ENCODE measurements around the gene TXNDC17. TPM values are rescaled to one million over a fixed set of nuclear protein-coding genes. Genes with fewer than 3 reads are reported as not detected.

The TXNDC17 gene
- total RNA-seq, 4 donors from 2014 or later: 85.5 to 183 (median 106) TPM

DNA sequence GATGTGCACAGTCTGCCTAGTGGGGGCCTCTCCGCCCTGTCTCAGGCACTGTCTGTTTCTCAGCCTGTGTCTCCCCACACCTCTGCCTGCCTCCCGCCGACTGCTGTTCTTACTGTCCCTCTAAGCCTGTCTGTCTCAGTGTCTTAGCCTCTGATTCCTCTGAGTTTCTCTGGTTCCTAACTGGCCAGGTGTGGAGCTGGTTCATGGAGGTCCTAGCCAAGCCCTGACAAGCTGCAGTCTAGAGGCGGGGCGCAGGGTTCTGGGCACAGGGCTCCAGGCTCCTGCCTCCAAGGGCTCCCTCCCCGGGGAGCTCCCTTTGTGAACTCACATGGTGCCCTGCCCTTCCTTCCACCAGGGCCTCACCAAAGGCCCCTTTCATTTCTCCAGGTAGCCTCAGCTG is 30.1 kb downstream of the TXNDC17 start:
- Histone ChIP-seq H3K9me3 (no peaks in the 10 kb centered on the region), H3K4me3 (no peak overlapping the region), H3K36me3 (no peaks in the 10 kb centered on the region), H3K27me3 (peaks cover 0 to 6% (median 5%) of the 10 kb centered on the region in 3 donors), H3K27ac (no peak overlapping the region), H3K4me1 (no peaks in the 10 kb centered on the region)
- in situ Hi-C loops (cut with MboI; ENCODE audit: low sequenced_read_pairs in 4 of 4) (loop anchor here in 3 of 4 donors (25.0 kb wide), 2 partner anchors 166 to 341 kb away; partner anchors contain the start of genes BCL6B (in 3 of the 3), RNASEK (in 3 of the 3) and TEKT1 (in 1 of the 3)), intact Hi-C loops (cut with DNase I; ENCODE audit: low total_unique reads) (no loop called here)
- ATAC-seq: no peak
- DNase-seq: no peak
- TF ChIP-seq POLR2A (IDR thresholded peaks at IDR 0.05): no peak
- TF ChIP-seq, protein P1, sequence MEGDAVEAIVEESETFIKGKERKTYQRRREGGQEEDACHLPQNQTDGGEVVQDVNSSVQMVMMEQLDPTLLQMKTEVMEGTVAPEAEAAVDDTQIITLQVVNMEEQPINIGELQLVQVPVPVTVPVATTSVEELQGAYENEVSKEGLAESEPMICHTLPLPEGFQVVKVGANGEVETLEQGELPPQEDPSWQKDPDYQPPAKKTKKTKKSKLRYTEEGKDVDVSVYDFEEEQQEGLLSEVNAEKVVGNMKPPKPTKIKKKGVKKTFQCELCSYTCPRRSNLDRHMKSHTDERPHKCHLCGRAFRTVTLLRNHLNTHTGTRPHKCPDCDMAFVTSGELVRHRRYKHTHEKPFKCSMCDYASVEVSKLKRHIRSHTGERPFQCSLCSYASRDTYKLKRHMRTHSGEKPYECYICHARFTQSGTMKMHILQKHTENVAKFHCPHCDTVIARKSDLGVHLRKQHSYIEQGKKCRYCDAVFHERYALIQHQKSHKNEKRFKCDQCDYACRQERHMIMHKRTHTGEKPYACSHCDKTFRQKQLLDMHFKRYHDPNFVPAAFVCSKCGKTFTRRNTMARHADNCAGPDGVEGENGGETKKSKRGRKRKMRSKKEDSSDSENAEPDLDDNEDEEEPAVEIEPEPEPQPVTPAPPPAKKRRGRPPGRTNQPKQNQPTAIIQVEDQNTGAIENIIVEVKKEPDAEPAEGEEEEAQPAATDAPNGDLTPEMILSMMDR (IDR thresholded peaks at IDR 0.05 in 4 of 5, conservative IDR thresholded peaks at IDR 0.05 in 1 of 5): no peak

DNA sequence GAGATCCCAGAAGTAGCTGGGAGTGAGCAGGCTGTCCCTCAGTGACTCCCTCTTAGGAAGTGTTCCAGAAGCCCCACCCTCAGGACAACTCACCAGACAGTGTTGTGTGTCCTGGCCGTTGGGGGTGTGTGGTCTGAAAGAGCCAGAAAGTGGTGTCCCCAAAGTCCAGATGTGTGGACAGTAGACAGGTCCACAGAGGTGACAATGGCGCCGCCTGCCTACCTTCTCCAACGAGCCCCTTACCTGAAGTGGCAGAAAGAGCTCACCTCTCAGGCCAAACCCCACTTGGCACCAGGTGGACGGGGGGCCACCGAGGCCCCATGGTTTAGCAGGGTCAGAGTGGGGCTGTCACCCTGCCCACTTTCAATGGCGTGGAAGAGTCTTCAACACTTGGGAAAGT is 30.6 kb downstream of the TXNDC17 start:
- in situ Hi-C loops (cut with MboI; ENCODE audit: low sequenced_read_pairs in 4 of 4): loop anchor here in 3 of 4 donors (25.0 kb wide), 2 partner anchors 166 to 341 kb away; partner anchors contain the start of genes BCL6B (in 3 of the 3), RNASEK (in 3 of the 3) and TEKT1 (in 1 of the 3)
- H3K36me3 ChIP-seq: no peaks in the 10 kb centered on the region
- no peaks in the 10 kb centered on the region for H3K9me3 ChIP-seq
- TF ChIP-seq POLR2A (IDR thresholded peaks at IDR 0.05): no peak
- TF ChIP-seq, protein P1 (IDR thresholded peaks at IDR 0.05 in 4 of 5, conservative IDR thresholded peaks at IDR 0.05 in 1 of 5): no peak
- no peak for ATAC-seq
- H3K27me3 ChIP-seq: peaks cover 0 to 6% (median 5%) of the 10 kb centered on the region in 3 donors
- no peak for DNase-seq
- no peak overlapping the region for H3K4me3 ChIP-seq
- H3K27ac ChIP-seq: no peak overlapping the region
- intact Hi-C loops (cut with DNase I; ENCODE audit: low total_unique reads): no loop called here
- H3K4me1 ChIP-seq: no peaks in the 10 kb centered on the region

DNA sequence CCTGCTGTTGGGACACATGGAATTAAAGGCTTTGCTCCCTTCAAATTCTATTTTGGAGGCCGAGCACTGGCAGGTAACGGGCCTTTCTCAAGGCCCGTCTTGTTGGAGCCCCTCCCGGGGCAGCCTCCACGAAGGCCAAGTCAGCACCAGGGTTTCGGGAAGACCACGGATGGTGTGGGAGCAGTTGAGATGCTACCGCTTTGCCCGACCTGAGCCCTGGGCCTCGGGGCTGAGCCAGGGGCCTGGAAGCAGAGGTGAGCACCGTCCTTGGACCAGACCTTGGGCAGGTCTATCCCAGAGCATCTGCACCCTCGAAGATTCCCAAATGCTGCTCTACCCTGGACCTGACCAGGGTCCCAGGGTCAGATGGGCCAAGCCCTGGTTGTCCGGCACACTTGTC is 33.7 kb downstream of the TXNDC17 start:
- H3K36me3 ChIP-seq: no peaks in the 10 kb centered on the region
- H3K4me3 ChIP-seq: no peak overlapping the region
- TF ChIP-seq, protein P1 (IDR thresholded peaks at IDR 0.05 in 4 of 5, conservative IDR thresholded peaks at IDR 0.05 in 1 of 5): no peak
- no peak for TF ChIP-seq POLR2A (IDR thresholded peaks at IDR 0.05)
- no peak overlapping the region for H3K27ac ChIP-seq
- no peaks in the 10 kb centered on the region for H3K9me3 ChIP-seq
- no peak for ATAC-seq
- intact Hi-C loops (cut with DNase I; ENCODE audit: low total_unique reads) (no loop called here), in situ Hi-C loops (cut with MboI; ENCODE audit: low sequenced_read_pairs in 4 of 4) (loop anchor here in 3 of 4 donors (25.0 kb wide), 2 partner anchors 163 to 338 kb away; partner anchors contain the start of genes BCL6B (in 3 of the 3), RNASEK (in 3 of the 3) and TEKT1 (in 1 of the 3))
- DNase-seq: no peak
- H3K4me1 ChIP-seq: no peaks in the 10 kb centered on the region
- H3K27me3 ChIP-seq: peaks cover 4 to 6% (median 5%) of the 10 kb centered on the region in 3 donors

DNA sequence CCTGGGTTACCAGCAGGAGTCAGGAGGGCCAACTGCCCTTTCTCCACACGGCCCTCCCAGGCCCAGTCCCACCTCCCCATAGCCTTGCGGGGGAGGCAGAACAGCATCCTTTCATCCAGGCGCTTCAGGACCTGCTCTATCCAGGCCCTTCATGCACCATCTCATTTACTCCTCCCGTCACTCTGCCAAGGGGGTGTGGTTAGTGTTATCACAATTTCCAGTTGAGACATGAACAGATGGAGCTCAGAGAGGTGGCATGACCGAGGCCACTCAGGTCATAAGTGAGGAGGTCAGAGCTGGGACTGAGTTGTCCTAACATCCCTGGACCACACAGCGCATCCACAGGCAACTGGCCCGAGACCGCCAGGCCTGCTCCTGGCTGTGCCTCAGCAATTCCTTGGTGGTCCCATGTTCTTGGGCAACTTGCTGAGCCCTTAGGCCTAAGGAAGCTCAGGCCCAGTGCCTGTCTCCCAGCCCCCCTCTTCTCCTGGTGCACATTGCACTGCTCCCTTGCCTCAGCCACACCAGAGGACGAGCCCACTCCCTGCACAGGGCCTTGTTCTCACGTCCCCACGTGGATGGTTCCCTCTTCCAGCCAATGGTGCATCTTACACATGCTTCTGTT is 34.5 kb downstream of the TXNDC17 start:
- TF ChIP-seq, protein P1 (IDR thresholded peaks at IDR 0.05 in 4 of 5, conservative IDR thresholded peaks at IDR 0.05 in 1 of 5): no peak
- no peak for TF ChIP-seq POLR2A (IDR thresholded peaks at IDR 0.05)
- H3K4me3 ChIP-seq: no peak overlapping the region
- peaks cover 4 to 6% (median 5%) of the 10 kb centered on the region in 3 donors for H3K27me3 ChIP-seq
- ATAC-seq (no peak), DNase-seq (no peak)
- in situ Hi-C loops (cut with MboI; ENCODE audit: low sequenced_read_pairs in 4 of 4) (loop anchor here in 2 of 4 donors (25.0 kb wide), 2 partner anchors 112 to 162 kb away; partner anchors contain the start of genes FBXO39 (in 1 of the 2) and TEKT1 (in 1 of the 2)), intact Hi-C loops (cut with DNase I; ENCODE audit: low total_unique reads) (no loop called here)
- H3K36me3 ChIP-seq: no peaks in the 10 kb centered on the region
- no peaks in the 10 kb centered on the region for H3K4me1 ChIP-seq
- no peaks in the 10 kb centered on the region for H3K9me3 ChIP-seq
- H3K27ac ChIP-seq: no peak overlapping the region
